RWPE2 (cell line): Measurements from ENCODE around the gene TMEM203.

Experiments used
- ATAC-seq: fragments of 200-7000 bp; cut with Tn5 transposase; 3 replicates; pipeline ENCODE4 v1.9.1; 2021; ENCODE audit warnings: low read depth
- DNase-seq: peaks from one replicate; pipeline ENCODE4 v3.0.0-alpha.2; 2020; ENCODE audit warnings: low spot score
- H3K27ac ChIP-seq: fragments of 450-650 bp; 2 replicates; pipeline ENCODE4 v1.5.1; 2017; ENCODE audit warnings: mild to moderate bottlenecking; ENCODE audit not compliant: poor library complexity, severe bottlenecking
- H3K27me3 ChIP-seq: fragments of 250-450 bp; sonication (Bioruptor Pico); 2 replicates; pipeline ENCODE4 v1.5.1; 2021; ENCODE audit warnings: mild to moderate bottlenecking, moderate library complexity; ENCODE audit not compliant: insufficient read depth, poor library complexity, severe bottlenecking
- H3K36me3 ChIP-seq: fragments of 250-450 bp; sonication (Bioruptor Pico); 2 replicates; pipeline ENCODE4 v1.5.1; 2020; ENCODE audit warnings: low read depth, mild to moderate bottlenecking, moderate library complexity
- H3K4me1 ChIP-seq: fragments of 250-450 bp; sonication (Bioruptor Pico); 2 replicates; pipeline ENCODE4 v1.5.1; 2021; ENCODE audit warnings: mild to moderate bottlenecking, moderate library complexity; ENCODE audit not compliant: insufficient read depth, poor library complexity, severe bottlenecking
- H3K4me3 ChIP-seq: fragments of 250-450 bp; sonication (Bioruptor Pico); 2 replicates; pipeline ENCODE4 v1.5.1; 2021; ENCODE audit warnings: mild to moderate bottlenecking, moderate library complexity; ENCODE audit not compliant: severe bottlenecking
- H3K9me3 ChIP-seq: fragments of 250-450 bp; sonication (Bioruptor Pico); 2 replicates; pipeline ENCODE4 v1.5.1; 2021; ENCODE audit warnings: mild to moderate bottlenecking, moderate library complexity; ENCODE audit not compliant: severe bottlenecking
- CTCF ChIP-seq: fragments of 450-650 bp; IDR thresholded peaks from one replicate; pipeline ENCODE4 v1.5.1; 2017; ENCODE audit warnings: mild to moderate bottlenecking, moderate library complexity; ENCODE audit not compliant: poor library complexity, severe bottlenecking

TMEM203 gene

GRCh38 chr9:137170486-137171148, 34.8 kb downstream of the TMEM203 start:
- DNase-seq = no peak
- no peak for TF ChIP-seq CTCF
- no peak for ATAC-seq
- no peaks in the 10 kb centered on the region for H3K36me3 ChIP-seq
- H3K9me3 ChIP-seq = no peaks in the 10 kb centered on the region
- H3K27me3 ChIP-seq = peaks cover 88% of the 10 kb centered on the region
- no peak overlapping the region for H3K27ac ChIP-seq
- H3K4me3 ChIP-seq = no peak overlapping the region
- H3K4me1 ChIP-seq = no peaks in the 10 kb centered on the region

GRCh38 chr9:137169896-137170358, 35.5 kb downstream of the TMEM203 start, which contains the start of gene LRRC26:
TSS of gene LRRC26 (minus strand) at chr9:137170051. CDS start at chr9:137169943, 108 bp downstream.
- H3K4me1 ChIP-seq = no peaks in the 10 kb centered on the region
- H3K27ac ChIP-seq = no peak within 1 kb of the TSS
- H3K36me3 ChIP-seq = no peaks in the 10 kb centered on the region
- peaks cover 87% of the 10 kb centered on the region for H3K27me3 ChIP-seq
- no peaks in the 10 kb centered on the region for H3K9me3 ChIP-seq
- DNase-seq (no peak), ATAC-seq (no peak)
- TF ChIP-seq CTCF = no peak
- peak within 1 kb of the TSS; percentile 22 for H3K4me3 ChIP-seq

- ATAC-seq = peak; percentile 50
- no peak for TF ChIP-seq CTCF
- Histone ChIP-seq H3K27me3 (peaks cover 82% of the 10 kb centered on the region), H3K9me3 (no peaks in the 10 kb centered on the region), H3K27ac (no peak overlapping the region), H3K4me1 (no peaks in the 10 kb centered on the region), H3K4me3 (peak overlapping the region; percentile 22), H3K36me3 (no peaks in the 10 kb centered on the region)
- DNase-seq = no peak
Observed at GRCh38 chr9:137168904-137169856, 36.3 kb downstream of the TMEM203 start.

GRCh38 chr9:137168573-137168903, 36.9 kb downstream of the TMEM203 start:
- H3K4me1 ChIP-seq = no peaks in the 10 kb centered on the region
- no peaks in the 10 kb centered on the region for H3K36me3 ChIP-seq
- H3K27me3 ChIP-seq = peaks cover 76% of the 10 kb centered on the region
- H3K9me3 ChIP-seq = no peaks in the 10 kb centered on the region
- no peak overlapping the region for H3K27ac ChIP-seq
- TF ChIP-seq CTCF = no peak
- H3K4me3 ChIP-seq = peak overlapping the region; percentile 22
- ATAC-seq (peak; percentile 2; the same call in 1 of the 3 replicates), DNase-seq (no peak)
